Raji (cell line): ENCODE data around the gene VARS2.

Experiments used
- POLR2A ChIP-seq: IDR thresholded peaks from 2 replicates; pipeline ENCODE4 v1.6.1; 2011; ENCODE audit warnings: low read depth, low read length, control low read depth; ENCODE audit not compliant: insufficient read depth

Gene VARS2

GRCh38 chr6:30932665-30933365, 18.8 kb downstream of the VARS2 start:
- TF ChIP-seq POLR2A = no peak

- TF ChIP-seq POLR2A = no peak
These were observed 21.0 kb downstream of the VARS2 start for GRCh38 chr6:30935018-30935417.

- no peak for TF ChIP-seq POLR2A
These were observed 23.2 kb downstream of the VARS2 start for GRCh38 chr6:30937265-30937664.

- TF ChIP-seq POLR2A = no peak
These were observed 24.7 kb downstream of the VARS2 start for GRCh38 chr6:30938730-30939129.

GRCh38 chr6:30939473-30939872, 25.4 kb downstream of the VARS2 start:
- no peak for TF ChIP-seq POLR2A

GRCh38 chr6:30940361-30940986, 26.4 kb downstream of the VARS2 start, which contains the start of gene MUCL3:
MUCL3 (plus strand) TSS chr6:30940973; CDS start chr6:30941000, 27 bp downstream.
- no peak for TF ChIP-seq POLR2A

GRCh38 chr6:30942338-30943060, 28.5 kb downstream of the VARS2 start:
- TF ChIP-seq POLR2A = no peak

GRCh38 chr6:30944051-30944450, 30.0 kb downstream of the VARS2 start:
- no peak for TF ChIP-seq POLR2A

GRCh38 chr6:30945281-30945680, 31.2 kb downstream of the VARS2 start:
- no peak for TF ChIP-seq POLR2A

- no peak for TF ChIP-seq POLR2A
These were observed 33.2 kb downstream of the VARS2 start for GRCh38 chr6:30947231-30947630.

- TF ChIP-seq POLR2A = no peak
These were observed 34.8 kb downstream of the VARS2 start for GRCh38 chr6:30948811-30949210.

GRCh38 chr6:30951907-30952469, 38.0 kb downstream of the VARS2 start:
- TF ChIP-seq POLR2A = no peak

GRCh38 chr6:30954631-30955366, 40.8 kb downstream of the VARS2 start:
- no peak for TF ChIP-seq POLR2A

GRCh38 chr6:30955367-30956042, 41.5 kb downstream of the VARS2 start:
- TF ChIP-seq POLR2A = no peak
